ENCODE data around the gene CYP2S1. TPM values are rescaled to one million over a fixed set of nuclear protein-coding genes. Genes with fewer than 3 reads are reported as not detected.
"Not testable (repeated sequence)": the region's sequence is repeated elsewhere in the genome, so short reads cannot be mapped to it uniquely, and the experiment has no call there.

Gene CYP2S1
- total and polyA plus RNA-seq, 2 experiments from 2014 or later = not detected

DNA sequence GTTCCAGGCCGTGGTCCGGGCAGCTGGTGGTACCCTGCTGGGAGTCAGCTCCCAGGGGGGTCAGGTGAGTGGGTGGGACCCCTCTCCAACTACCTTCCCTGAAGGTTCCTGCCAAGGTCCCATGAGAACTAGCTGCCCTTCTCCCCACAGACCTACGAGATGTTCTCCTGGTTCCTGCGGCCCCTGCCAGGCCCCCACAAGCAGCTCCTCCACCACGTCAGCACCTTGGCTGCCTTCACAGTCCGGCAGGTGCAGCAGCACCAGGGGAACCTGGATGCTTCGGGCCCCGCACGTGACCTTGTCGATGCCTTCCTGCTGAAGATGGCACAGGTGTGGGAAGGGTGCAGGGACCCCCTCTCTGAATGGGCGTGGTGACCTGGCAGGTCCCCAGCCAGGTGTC is 5.5 kb downstream of the CYP2S1 start:
- H3K9me2 ChIP-seq (ENCODE audit: insufficient read depth) = no peaks in the 10 kb centered on the region
- H3K9ac ChIP-seq = no peak overlapping the region
- 47 to 52% methylated on average over 11 of the region's 11 CpGs for WGBS, 2 experiments (ENCODE audit: low coverage in 1 of 2, low lambda C conversion rate in 2 of 2, missing lambda C conversion rate in 2 of 2)
- in situ Hi-C loops (cut with MboI) = no loop called here
- no peak for TF ChIP-seq EZH2 (IDR thresholded peaks at IDR 0.05; ENCODE audit: insufficient read depth, poor library complexity, severe bottlenecking)
- TF ChIP-seq EZH2phosphoT487 (IDR thresholded peaks at IDR 0.05; ENCODE audit: insufficient read depth, low read depth) = no peak
- H3K4me2 ChIP-seq (ENCODE audit: unreplicated experiment) = no peak overlapping the region
- H3K27me3 ChIP-seq (replicated peaks; ENCODE audit: insufficient read depth) = peaks cover 4% of the 10 kb centered on the region
- no peaks in the 10 kb centered on the region for H3K79me2 ChIP-seq (ENCODE audit: insufficient read depth)
- no peaks in the 10 kb centered on the region for H4K20me1 ChIP-seq (ENCODE audit: insufficient read depth)
- H3F3A ChIP-seq (ENCODE audit: insufficient read depth) = no peaks in the 10 kb centered on the region
- H2AFZ ChIP-seq = no peak overlapping the region
- no peaks in the 10 kb centered on the region for H3K9me3 ChIP-seq (ENCODE audit: low read depth)
- no peak overlapping the region for H3K4me3 ChIP-seq
- no peak for DNase-seq
- no peak overlapping the region for H3K27ac ChIP-seq
- H3K36me3 ChIP-seq (ENCODE audit: low read depth) = no peaks in the 10 kb centered on the region
- no peaks in the 10 kb centered on the region for H3K4me1 ChIP-seq (ENCODE audit: insufficient read depth)

DNA sequence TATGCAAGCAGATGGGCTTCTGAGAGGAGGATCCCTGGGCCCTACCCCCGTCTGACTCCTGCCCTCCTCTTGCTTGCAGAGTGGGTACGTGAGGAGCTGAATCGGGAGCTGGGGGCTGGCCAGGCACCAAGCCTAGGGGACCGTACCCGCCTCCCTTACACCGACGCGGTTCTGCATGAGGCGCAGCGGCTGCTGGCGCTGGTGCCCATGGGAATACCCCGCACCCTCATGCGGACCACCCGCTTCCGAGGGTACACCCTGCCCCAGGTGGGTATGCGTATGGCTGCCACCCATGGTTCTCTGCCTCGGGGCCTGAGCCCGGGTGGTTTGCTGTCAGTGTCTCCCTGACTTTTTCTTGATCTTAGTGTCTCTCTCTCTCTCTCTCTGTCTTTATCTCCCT is 10.4 kb downstream of the CYP2S1 start:
- H3K9ac ChIP-seq = no peak overlapping the region
- no peak for DNase-seq
- H3K27me3 ChIP-seq (replicated peaks; ENCODE audit: insufficient read depth) = no peaks in the 10 kb centered on the region; the same call in 1 of the 2 replicates
- no peaks in the 10 kb centered on the region for H3K9me2 ChIP-seq (ENCODE audit: insufficient read depth)
- peaks cover 24% of the 10 kb centered on the region; the same call in 1 of the 2 replicates for H3F3A ChIP-seq (ENCODE audit: insufficient read depth)
- H3K4me1 ChIP-seq (ENCODE audit: insufficient read depth) = peaks cover 18% of the 10 kb centered on the region
- in situ Hi-C loops (cut with MboI) = no loop called here
- no peaks in the 10 kb centered on the region for H3K36me3 ChIP-seq (ENCODE audit: low read depth)
- no peaks in the 10 kb centered on the region for H3K9me3 ChIP-seq (ENCODE audit: low read depth)
- TF ChIP-seq EZH2phosphoT487 (IDR thresholded peaks at IDR 0.05; ENCODE audit: insufficient read depth, low read depth) = no peak
- no peak for TF ChIP-seq EZH2 (IDR thresholded peaks at IDR 0.05; ENCODE audit: insufficient read depth, poor library complexity, severe bottlenecking)
- no peak overlapping the region for H2AFZ ChIP-seq
- no peak overlapping the region for H3K4me3 ChIP-seq
- H3K27ac ChIP-seq = no peak overlapping the region
- no peaks in the 10 kb centered on the region for H4K20me1 ChIP-seq (ENCODE audit: insufficient read depth)
- 73 to 76% methylated on average over 18 of the region's 18 CpGs for WGBS, 2 experiments (ENCODE audit: low coverage in 1 of 2, low lambda C conversion rate in 2 of 2, missing lambda C conversion rate in 2 of 2)
- no peak overlapping the region for H3K4me2 ChIP-seq (ENCODE audit: unreplicated experiment)
- no peaks in the 10 kb centered on the region for H3K79me2 ChIP-seq (ENCODE audit: insufficient read depth)

DNA sequence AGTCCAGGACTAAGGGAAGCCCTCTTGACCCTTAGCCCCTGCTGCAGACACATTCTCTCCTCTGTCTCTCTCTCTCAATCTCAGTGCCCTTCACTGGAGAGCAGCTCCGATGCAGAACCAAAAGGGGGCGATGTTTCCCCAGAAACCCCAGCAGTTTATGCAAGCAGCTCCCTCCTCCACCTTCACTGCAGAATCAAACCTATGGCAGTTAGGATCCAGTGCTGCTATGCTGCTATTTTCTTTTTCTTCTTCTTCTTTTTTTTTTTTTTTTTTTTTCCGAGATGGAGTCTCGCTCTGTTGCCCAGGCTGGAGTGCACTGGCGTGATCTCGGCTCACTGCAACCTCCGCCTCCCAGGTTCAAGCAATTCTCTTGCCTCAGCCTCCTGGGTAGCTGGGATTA is 11.3 kb downstream of the CYP2S1 start:
- H3K4me2 ChIP-seq (ENCODE audit: unreplicated experiment); H3K36me3 ChIP-seq (ENCODE audit: low read depth); H2AFZ ChIP-seq; H4K20me1 ChIP-seq (ENCODE audit: insufficient read depth); H3K9me2 ChIP-seq (ENCODE audit: insufficient read depth); in situ Hi-C loops (cut with MboI); H3K9me3 ChIP-seq (ENCODE audit: low read depth); H3K9ac ChIP-seq; H3K4me3 ChIP-seq; H3K27ac ChIP-seq; H3K79me2 ChIP-seq (ENCODE audit: insufficient read depth); H3K27me3 ChIP-seq (replicated peaks; ENCODE audit: insufficient read depth): not testable (repeated sequence)
- peaks cover 18% of the 10 kb centered on the region for H3K4me1 ChIP-seq (ENCODE audit: insufficient read depth)
- peaks cover 24% of the 10 kb centered on the region; the same call in 1 of the 2 replicates for H3F3A ChIP-seq (ENCODE audit: insufficient read depth)
- 38 to 42% methylated on average over 4 to 7 of the region's 7 CpGs for WGBS, 2 experiments (ENCODE audit: low coverage in 1 of 2, low lambda C conversion rate in 2 of 2, missing lambda C conversion rate in 2 of 2)
- peak; percentile 87 for DNase-seq

GRCh38 chr19:41205995-41206394 is 13.0 kb downstream of the CYP2S1 start:
- H3K79me2 ChIP-seq (ENCODE audit: insufficient read depth) = no peaks in the 10 kb centered on the region
- H3K4me3 ChIP-seq = no peak overlapping the region
- H3K27me3 ChIP-seq (replicated peaks; ENCODE audit: insufficient read depth) = no peaks in the 10 kb centered on the region
- TF ChIP-seq EZH2phosphoT487 (IDR thresholded peaks at IDR 0.05; ENCODE audit: insufficient read depth, low read depth) (no peak), EZH2 (IDR thresholded peaks at IDR 0.05; ENCODE audit: insufficient read depth, poor library complexity, severe bottlenecking) (no peak)
- no peak overlapping the region for H3K4me2 ChIP-seq (ENCODE audit: unreplicated experiment)
- H4K20me1 ChIP-seq (ENCODE audit: insufficient read depth) = no peaks in the 10 kb centered on the region
- no peaks in the 10 kb centered on the region for H3K36me3 ChIP-seq (ENCODE audit: low read depth)
- peaks cover 18% of the 10 kb centered on the region for H3K4me1 ChIP-seq (ENCODE audit: insufficient read depth)
- no peaks in the 10 kb centered on the region for H3K9me2 ChIP-seq (ENCODE audit: insufficient read depth)
- peak; percentile 43 for DNase-seq
- peak overlapping the region; percentile 86 for H2AFZ ChIP-seq
- H3K27ac ChIP-seq = no peak overlapping the region
- no peaks in the 10 kb centered on the region for H3K9me3 ChIP-seq (ENCODE audit: low read depth)
- H3K9ac ChIP-seq = no peak overlapping the region
- in situ Hi-C loops (cut with MboI) = no loop called here
- 74 to 77% methylated on average over 10 of the region's 10 CpGs for WGBS, 2 experiments (ENCODE audit: low coverage in 1 of 2, low lambda C conversion rate in 2 of 2, missing lambda C conversion rate in 2 of 2)
- peaks cover 24% of the 10 kb centered on the region; the same call in 1 of the 2 replicates for H3F3A ChIP-seq (ENCODE audit: insufficient read depth)

- Histone ChIP-seq H3K4me3 (no peak overlapping the region), H3K9ac (no peak overlapping the region), H3K27me3 (replicated peaks; ENCODE audit: insufficient read depth) (no peaks in the 10 kb centered on the region), H3K4me1 (ENCODE audit: insufficient read depth) (peaks cover 18% of the 10 kb centered on the region), H3K4me2 (ENCODE audit: unreplicated experiment) (no peak overlapping the region), H3K79me2 (ENCODE audit: insufficient read depth) (no peaks in the 10 kb centered on the region), H4K20me1 (ENCODE audit: insufficient read depth) (no peaks in the 10 kb centered on the region), H3F3A (ENCODE audit: insufficient read depth) (peaks cover 24% of the 10 kb centered on the region; the same call in 1 of the 2 replicates), H2AFZ (peak overlapping the region; percentile 86), H3K9me2 (ENCODE audit: insufficient read depth) (no peaks in the 10 kb centered on the region), H3K36me3 (ENCODE audit: low read depth) (no peaks in the 10 kb centered on the region), H3K27ac (0 out of 2 replicates have a peak overlapping the region, but pooled peaks have one; percentile 1), H3K9me3 (ENCODE audit: low read depth) (no peaks in the 10 kb centered on the region)
- in situ Hi-C loops (cut with MboI) = no loop called here
- no peak for TF ChIP-seq EZH2 (IDR thresholded peaks at IDR 0.05; ENCODE audit: insufficient read depth, poor library complexity, severe bottlenecking)
- no peak for TF ChIP-seq EZH2phosphoT487 (IDR thresholded peaks at IDR 0.05; ENCODE audit: insufficient read depth, low read depth)
- 24 to 35% methylated on average over 9 of the region's 9 CpGs for WGBS, 2 experiments (ENCODE audit: low coverage in 1 of 2, low lambda C conversion rate in 2 of 2, missing lambda C conversion rate in 2 of 2)
- peak; percentile 62 for DNase-seq
Measured at GRCh38 chr19:41206456-41206855, 13.4 kb downstream of the CYP2S1 start.

Data from GM23248 (cell line).